Heart left ventricle (tissue), 16 donors: ENCODE data around the gene CD63. TPM values are rescaled to one million over a fixed set of nuclear protein-coding genes. Genes with fewer than 3 reads are reported as not detected.
A peak's percentile ranks its signal among the peaks of the same experiment; 100 is the strongest.

Experiments
- ATAC-seq, 4 donors: fragments of 200-7000 bp; cut with Tn5 transposase; one replicate each; pipeline ENCODE4 v1.9.1; 2020 to 2022; ENCODE audit warnings: moderate library complexity in 4 of 4, mild to moderate bottlenecking in 3 of 4, moderate number of reproducible peaks in 1 of 4
- DNase-seq, 5 donors: peaks; one replicate each; pipeline ENCODE4 v3.0.0-alpha.2; 2020
- H3K27ac ChIP-seq, 12 donors: fragments of 200-600 bp; sonication (generic) in 4 of 12; one replicate each; pipeline versions ENCODE4 v1.5.0 to v1.8.0; 2016 to 2022; ENCODE audit warnings: mild to moderate bottlenecking in 2 of 12
- H3K27me3 ChIP-seq, 9 donors: fragments of 200-600 bp; sonication (generic) in 2 of 9; one replicate each; pipeline versions ENCODE4 v1.5.1 to v1.8.0; 2016 to 2022; ENCODE audit warnings: mild to moderate bottlenecking in 3 of 9
- H3K36me3 ChIP-seq, 9 donors: fragments of 200-600 bp; sonication (generic) in 2 of 9; one replicate each; pipeline versions ENCODE4 v1.5.0 to v1.8.0; 2018 to 2022; ENCODE audit warnings: mild to moderate bottlenecking in 2 of 9
- H3K4me1 ChIP-seq, 12 donors: fragments of 200-600 bp; sonication (generic) in 4 of 12; one replicate each; pipeline versions ENCODE4 v1.5.0 to v1.8.0; 2016 to 2022; ENCODE audit warnings: mild to moderate bottlenecking in 3 of 12
- H3K4me3 ChIP-seq, 12 donors: fragments of 200-600 bp; sonication (generic) in 4 of 12; one replicate each; pipeline versions ENCODE4 v1.5.0 to v1.8.0; 2017 to 2022; ENCODE audit warnings: mild to moderate bottlenecking in 9 of 12, moderate library complexity in 4 of 12
- H3K9me3 ChIP-seq, 12 donors: fragments of 200-600 bp; sonication (generic) in 4 of 12; one replicate each; pipeline versions ENCODE4 v1.5.0 to v1.8.0; 2016 to 2022; ENCODE audit warnings: mild to moderate bottlenecking in 1 of 12
- CTCF ChIP-seq, 12 donors: fragments of 200-600 bp; sonication (generic) in 4 of 12; IDR thresholded peaks; one replicate each; pipeline versions ENCODE4 v1.5.0 to v1.8.0; 2018 to 2022; ENCODE audit warnings: antibody characterized with exemption in 12 of 12, mild to moderate bottlenecking in 5 of 12
- POLR2A ChIP-seq, 2 donors: fragments of 450-650 bp; IDR thresholded peaks; one replicate each; pipeline ENCODE4 v1.6.1; 2017; ENCODE audit warnings: antibody characterized with exemption in 2 of 2, mild to moderate bottlenecking in 2 of 2, moderate library complexity in 2 of 2
- WGBS, 4 donors: extraction: QIAGEN DNeasy Blood & Tissue Kit in 2 of 4; methylation state at CpG; one replicate each; pipeline versions ENCODE4 v1.1.5 to v1.1.7; 2013 to 2018; 5-methylcytosine and 5-hydroxymethylcytosine counted together
- intact Hi-C, 10 donors: fragments of 100-400 bp; cut with DNase I; formaldehyde crosslinking; loops; one replicate each; pipeline versions ENCODE4 v1.11.1 to v1.14.2; 2022
- long read RNA-seq, 3 donors: library from polyadenylated mRNA; unstranded; transcript quantifications; one replicate each; pipeline ENCODE4 v2.0.0, GENCODE V29; 2020 to 2021
- polyA plus RNA-seq, 2 donors: library from polyadenylated mRNA; stranded (reverse); fragments of 200-250 nt; gene quantifications; one replicate each; pipeline ENCODE4 v1.2.3, GENCODE V29; 2013
- total RNA-seq, 9 donors: library from RNA; depleted of rRNA in 2 of 9; stranded (reverse); fragments of >200 nt in 2 of 9; fragmentation: NEBNext Ultra II Directional in 3 of 9; extraction: Animal tissue kit (Norgen Biotek cat#: 25700) in 3 of 9; gene quantifications; one replicate each; pipeline versions ENCODE4 v1.1.0 to v1.2.4, GENCODE V29; 2016 to 2023
- donor health status: ischemic (EF 13 %, LVEDD 7.1; RV severe dilation, severe dysfunction).
- donor health status: healthy with polysubstance abuse.
- donor health status: DM: no; HTN: yes; CAD: no.
- donor health status: DM: no; HTN: no; CAD: no.
- donor health status: ischemic (EF 25% LVEDD 6.9; RV normal size, moderate dysfunction).
- donor health status: ischemic (EF 25% LVEDD 5.7; RV mildly dilated, moderate dysfunction).
- donor health status: healthy.
- donor health status: DM: yes; HTN: yes; CAD: no.
- donor health status: ischemic (EF 35%, LVEDD 5.7; RV mildly dilated, moderate dysfunction).
- donor health status: nonischemic (EF 11% LVEDD 7.7; RV severe dilation, severe dysfunction).
- donor health status: DM: yes; HTN: yes; CAD: no.
- donor health status: PGD.
- donor health status: ischemic (EF 29% LVEDD 5.4; RV normal size, mild dysfunction).
- donor health status: nonischemic (EF 23%, LVEDD 6.1; RV moderate dilation, normal function).

Gene CD63
- 1,000 to 10,000 TPM in 3 of 9 donors, 100 to 1,000 TPM in 6; 475 to 1,670 (median 767) TPM for total RNA-seq
- polyA plus RNA-seq = 1,000 to 10,000 TPM; 1,034 to 2,790 TPM
- long read RNA-seq, donor 1, transcript CD63-201 (8 exons, 1,070 nt) = major isoform, 213 of 240 reads
- long read RNA-seq, donor 1, partial matches to known transcripts = 8 of 240 reads
- long read RNA-seq, donor 1, other reads (novel, unspliced or antisense) = 10 of 240 reads
- long read RNA-seq, donor 2, transcript CD63-208 (8 exons, 1,233 nt) = minor isoform, 13 of 306 reads
- long read RNA-seq, donor 2, transcript CD63-201 (8 exons, 1,070 nt) = major isoform, 263 of 306 reads
- long read RNA-seq, donor 2, transcript CD63-214 (7 exons, 949 nt) = minor isoform, 14 of 306 reads
- long read RNA-seq, donor 2, partial matches to known transcripts = 3 of 306 reads
- long read RNA-seq, donor 2, other reads (novel, unspliced or antisense) = 8 of 306 reads
- long read RNA-seq, donor 3, transcript CD63-214 (7 exons, 949 nt) = minor isoform, 15 of 408 reads
- long read RNA-seq, donor 3, transcript CD63-201 (8 exons, 1,070 nt) = major isoform, 351 of 408 reads
- long read RNA-seq, donor 3, transcript CD63-216 (2 exons, 230 nt) = minor isoform, 5 of 408 reads
- long read RNA-seq, donor 3, partial matches to known transcripts = 16 of 408 reads
- long read RNA-seq, donor 3, other reads (novel, unspliced or antisense) = 15 of 408 reads

- WGBS, 4 donors = 0 to 1% (median 0%) methylated on average over 15 to 61 of the region's 61 CpGs
- Histone ChIP-seq H3K27me3 (no peaks in the 10 kb centered on the region), H3K4me1 (peaks cover 10 to 56% (median 45%) of the 10 kb centered on the region in 12 donors), H3K36me3 (peaks cover 0 to 34% (median 30%) of the 10 kb centered on the region in 9 donors), H3K27ac (peak within 1 kb of the TSS; percentile 97 to 100 (median 99)), H3K9me3 (no peaks in the 10 kb centered on the region), H3K4me3 (peak within 1 kb of the TSS; percentile 64 to 96 (median 86))
- ATAC-seq (peak; percentile 78 to 89 (median 85)), DNase-seq (peak; percentile 94 to 96 (median 94))
- intact Hi-C loops = loop anchor here in 2 of 10 donors (2.0 kb wide), 2 partner anchors 20 to 48 kb away; a partner anchor contains a TSS
- no peak for TF ChIP-seq CTCF (IDR thresholded peaks at IDR 0.05)
- TF ChIP-seq POLR2A (IDR thresholded peaks at IDR 0.05) = peak in 1 of 2 donors; percentile 86
Measured at GRCh38 chr12:55728939-55729818, at the start of gene CD63. Gene CD63 (minus strand): TSS chr12:55729009. CDS start chr12:55728341, 668 bp downstream.

- ATAC-seq (no peak), DNase-seq (no peak)
- H3K27me3 ChIP-seq = no peaks in the 10 kb centered on the region
- H3K9me3 ChIP-seq = no peaks in the 10 kb centered on the region
- WGBS, 4 donors = 87 to 97% (median 92%) methylated on average over 3 of the region's 3 CpGs
- intact Hi-C loops = no loop called here
- H3K27ac ChIP-seq = no peak overlapping the region
- no peak for TF ChIP-seq CTCF (IDR thresholded peaks at IDR 0.05)
- no peak for TF ChIP-seq POLR2A (IDR thresholded peaks at IDR 0.05)
- peaks cover 0 to 98% (median 79%) of the 10 kb centered on the region in 9 donors for H3K36me3 ChIP-seq
- no peaks in the 10 kb centered on the region for H3K4me1 ChIP-seq
- no peak overlapping the region for H3K4me3 ChIP-seq
Measured at GRCh38 chr12:55777856-55778255, 49.0 kb upstream of the CD63 start.

- intact Hi-C loops = no loop called here
- DNase-seq (no peak), ATAC-seq (no peak)
- Histone ChIP-seq H3K27me3 (no peaks in the 10 kb centered on the region), H3K4me1 (no peaks in the 10 kb centered on the region), H3K27ac (no peak overlapping the region), H3K9me3 (no peaks in the 10 kb centered on the region), H3K36me3 (peaks cover 0 to 80% (median 67%) of the 10 kb centered on the region in 9 donors), H3K4me3 (no peak overlapping the region)
- WGBS, 4 donors = 62 to 72% (median 70%) methylated on average over 6 of the region's 6 CpGs
- TF ChIP-seq CTCF (IDR thresholded peaks at IDR 0.05) (no peak), POLR2A (IDR thresholded peaks at IDR 0.05) (no peak)
Measured at GRCh38 chr12:55771736-55772135, 42.9 kb upstream of the CD63 start.
